GM12891 (cell line): ENCODE results near the gene KIAA1328.

Experiments
- DNase-seq: peaks from one replicate; pipeline ENCODE4 v3.0.0; 2011; ENCODE audit warnings: low spot score; ENCODE audit not compliant: insufficient read length
- FAIRE-seq: peaks from 2 replicates; lab custom pipeline; 2011; peaks lifted over from hg19 to GRCh38; lab: Jason Lieb, UNC
- PAX5 ChIP-seq: IDR thresholded peaks from 2 replicates; pipeline ENCODE4 v1.6.1; 2011; ENCODE audit warnings: low read length, moderate library complexity, mild to moderate bottlenecking; ENCODE audit not compliant: insufficient read depth, severe bottlenecking
- POLR2A ChIP-seq: IDR thresholded peaks from 2 replicates; pipeline ENCODE4 v1.6.1; 2011; ENCODE audit warnings: low read depth, low read length, control low read depth
- POLR2AphosphoS5 ChIP-seq: IDR thresholded peaks from 2 replicates; pipeline ENCODE4 v1.6.1; 2011; ENCODE audit warnings: low read depth, low read length, control low read depth
- POU2F2 ChIP-seq: IDR thresholded peaks from 2 replicates; pipeline ENCODE4 v1.6.1; 2011; ENCODE audit warnings: low read depth, mild to moderate bottlenecking, control low read depth, low read length, moderate library complexity
- SPI1 ChIP-seq: IDR thresholded peaks from 2 replicates; pipeline ENCODE4 v1.6.1; 2011; ENCODE audit warnings: low read depth, low read length, control low read depth
- TAF1 ChIP-seq: IDR thresholded peaks from 2 replicates; pipeline ENCODE4 v1.6.1; 2011; ENCODE audit warnings: low read depth, low read length, control low read depth

Gene KIAA1328

GRCh38 chr18:36819621-36820020 is 9.3 kb upstream of the KIAA1328 start:
- FAIRE-seq (no peak), DNase-seq (no peak)
- no peak for TF ChIP-seq PAX5
- no peak for TF ChIP-seq POLR2AphosphoS5
- TF ChIP-seq TAF1 = no peak
- TF ChIP-seq POU2F2 = no peak
- no peak for TF ChIP-seq SPI1
- TF ChIP-seq POLR2A = no peak

GRCh38 chr18:36821681-36822080 is 7.2 kb upstream of the KIAA1328 start:
- TF ChIP-seq TAF1 (no peak), POU2F2 (no peak), PAX5 (no peak), SPI1 (no peak), POLR2AphosphoS5 (no peak), POLR2A (no peak)
- no peak for FAIRE-seq
- no peak for DNase-seq

- FAIRE-seq (no peak), DNase-seq (no peak)
- TF ChIP-seq POLR2AphosphoS5 = no peak
- TF ChIP-seq TAF1 = no peak
- no peak for TF ChIP-seq PAX5
- no peak for TF ChIP-seq POU2F2
- no peak for TF ChIP-seq POLR2A
- TF ChIP-seq SPI1 = no peak
Measured at GRCh38 chr18:36825526-36825925, 3.4 kb upstream of the KIAA1328 start.

GRCh38 chr18:36826556-36826955 is 2.4 kb upstream of the KIAA1328 start:
- no peak for DNase-seq
- no peak for FAIRE-seq
- TF ChIP-seq POU2F2 (no peak), PAX5 (no peak), POLR2A (no peak), POLR2AphosphoS5 (no peak), TAF1 (no peak)

- FAIRE-seq = no peak
Measured at GRCh38 chr18:36828157-36828629, 734 bp upstream of the KIAA1328 start.

GRCh38 chr18:36829362-36830157 is 633 bp downstream of the KIAA1328 start:
- DNase-seq (no peak), FAIRE-seq (peak; percentile 72)
- no peak for TF ChIP-seq POLR2A
- no peak for TF ChIP-seq POLR2AphosphoS5
- TF ChIP-seq PAX5 = no peak
- TF ChIP-seq TAF1 = no peak
- no peak for TF ChIP-seq SPI1
- no peak for TF ChIP-seq POU2F2

More at GRCh38 chr18:36828157-36828629, 734 bp upstream of the KIAA1328 start:
- no peak for DNase-seq
- TF ChIP-seq POU2F2 = no peak

- TF ChIP-seq POLR2AphosphoS5 (no peak), PAX5 (no peak), POU2F2 (no peak), POLR2A (no peak), SPI1 (no peak), TAF1 (no peak)
- FAIRE-seq (no peak), DNase-seq (no peak)
Measured at GRCh38 chr18:36830158-36830495, 1.2 kb downstream of the KIAA1328 start.

GRCh38 chr18:36831139-36831538 is 2.2 kb downstream of the KIAA1328 start:
- no peak for TF ChIP-seq TAF1
- TF ChIP-seq POU2F2 = no peak
- no peak for TF ChIP-seq PAX5
- no peak for TF ChIP-seq SPI1
- no peak for TF ChIP-seq POLR2A
- no peak for TF ChIP-seq POLR2AphosphoS5
- FAIRE-seq (no peak), DNase-seq (no peak)

GRCh38 chr18:36833120-36833519 is 4.2 kb downstream of the KIAA1328 start:
- DNase-seq (no peak), FAIRE-seq (no peak)
- TF ChIP-seq PAX5 (no peak), SPI1 (0 out of 2 replicates have a peak, but pooled peaks have one; percentile 16), POU2F2 (no peak), POLR2A (no peak)

- FAIRE-seq (no peak), DNase-seq (no peak)
- no peak for TF ChIP-seq SPI1
- no peak for TF ChIP-seq PAX5
- no peak for TF ChIP-seq POLR2A
- no peak for TF ChIP-seq POU2F2
- no peak for TF ChIP-seq POLR2AphosphoS5
Measured at GRCh38 chr18:36835927-36836326, 7.0 kb downstream of the KIAA1328 start.
